Testis (tissue), 3 donors: ENCODE data around the gene TRIM37. TPM values are rescaled to one million over a fixed set of nuclear protein-coding genes. Genes with fewer than 3 reads are reported as not detected.
"Not testable (repeated sequence)": the region's sequence is repeated elsewhere in the genome, so short reads cannot be mapped to it uniquely, and the experiment has no call there.

Experiments used
- DNase-seq: peaks from one replicate; pipeline ENCODE4 v3.0.0-alpha.2; 2019
- H3K27ac ChIP-seq, 2 donors: fragments of 200-600 bp; sonication (generic); one replicate each; pipeline ENCODE4 v1.5.1; 2019
- H3K27me3 ChIP-seq: fragments of 200-600 bp; sonication (generic); one replicate; pipeline ENCODE4 v1.5.1; 2019
- H3K36me3 ChIP-seq: fragments of 200-600 bp; sonication (generic); one replicate; pipeline ENCODE4 v1.5.1; 2017; ENCODE audit warnings: low read depth; ENCODE audit errors: missing control alignments
- H3K4me1 ChIP-seq: fragments of 200-600 bp; sonication (generic); one replicate; pipeline ENCODE4 v1.5.1; 2019
- H3K4me3 ChIP-seq, 2 donors: fragments of 200-600 bp; sonication (generic); one replicate each; pipeline ENCODE4 v1.5.1; 2017 to 2019
- H3K9me3 ChIP-seq: fragments of 200-600 bp; sonication (generic); one replicate; pipeline ENCODE4 v1.5.1; 2017
- CTCF ChIP-seq, 3 experiments: fragments of 450-650 bp in 2 of 3; fragments of 200-600 bp in 1 of 3; sonication (generic) in 1 of 3; IDR thresholded peaks; one replicate each; pipeline ENCODE4 v1.5.1; 2016 to 2019; ENCODE audit warnings: antibody characterized with exemption in 3 of 3, mild to moderate bottlenecking in 2 of 3, moderate library complexity in 1 of 3
- POLR2A ChIP-seq: fragments of 450-650 bp; IDR thresholded peaks from one replicate; pipeline ENCODE4 v1.6.1; 2017; ENCODE audit warnings: antibody characterized with exemption, mild to moderate bottlenecking, moderate library complexity
- WGBS, 2 donors: methylation state at CpG; one replicate each; pipeline ENCODE4 v1.1.5; 2018; 5-methylcytosine and 5-hydroxymethylcytosine counted together
- intact Hi-C: fragments of 100-400 bp; cut with DNase I; formaldehyde crosslinking; loops from one replicate; pipeline ENCODE4 v1.15.1; 2023; ENCODE audit warnings: low total_unique reads
- polyA plus RNA-seq: library from polyadenylated mRNA; stranded (reverse); fragments of 350-450 nt; fragmentation: Illumina TruSeq; extraction: RNeasy Lipid Tissue Mini Kit (QIAGEN cat#74804); gene quantifications from one replicate; pipeline ENCODE4 v1.2.3, GENCODE V29; 2014; ENCODE audit warnings: low read depth, low replicate concordance; ENCODE audit not compliant: insufficient read depth
- total RNA-seq, 2 donors: library from RNA; depleted of rRNA; stranded (reverse); fragments of >200 nt; gene quantifications; one replicate each; pipeline ENCODE4 v1.2.3, GENCODE V29; 2016

Gene TRIM37
- total and polyA plus RNA-seq, 3 donors from 2014 or later: 98.5 to 149 (median 119) TPM

- 72 to 84% methylated on average over 4 of the region's 4 CpGs for WGBS, 2 donors
- Histone ChIP-seq H3K4me1 (no peaks in the 10 kb centered on the region), H3K36me3 (no peaks in the 10 kb centered on the region), H3K9me3 (no peaks in the 10 kb centered on the region), H3K4me3 (no peak overlapping the region), H3K27ac (no peak overlapping the region), H3K27me3 (no peaks in the 10 kb centered on the region)
- no peak for TF ChIP-seq CTCF (IDR thresholded peaks at IDR 0.05)
- TF ChIP-seq POLR2A: no peak
- no peak for DNase-seq
- intact Hi-C loops: no loop called here
These were observed 39.0 kb upstream of the TRIM37 start for GRCh38 chr17:59145571-59146096.

GRCh38 chr17:59141860-59142259 is 35.2 kb upstream of the TRIM37 start:
- Histone ChIP-seq H3K27me3 (no peaks in the 10 kb centered on the region), H3K27ac (no peak overlapping the region), H3K4me3 (no peak overlapping the region), H3K9me3 (no peaks in the 10 kb centered on the region), H3K4me1 (no peaks in the 10 kb centered on the region), H3K36me3 (no peaks in the 10 kb centered on the region)
- intact Hi-C loops: no loop called here
- no peak for DNase-seq
- WGBS, 2 donors: 88 to 94% methylated on average over 1 of the region's 1 CpG
- no peak for TF ChIP-seq CTCF (IDR thresholded peaks at IDR 0.05)
- no peak for TF ChIP-seq POLR2A

- intact Hi-C loops: no loop called here
- Histone ChIP-seq H3K4me1 (no peaks in the 10 kb centered on the region), H3K9me3 (no peaks in the 10 kb centered on the region), H3K4me3 (no peak overlapping the region), H3K27me3 (no peaks in the 10 kb centered on the region), H3K27ac (no peak overlapping the region), H3K36me3 (no peaks in the 10 kb centered on the region)
- WGBS, 2 donors: 95 to 97% methylated on average over 4 of the region's 4 CpGs
- no peak for DNase-seq
- TF ChIP-seq POLR2A: no peak
- TF ChIP-seq CTCF (IDR thresholded peaks at IDR 0.05): no peak
These were observed 33.3 kb upstream of the TRIM37 start for GRCh38 chr17:59139939-59140338.

GRCh38 chr17:59138339-59138738 is 31.7 kb upstream of the TRIM37 start:
- H3K9me3 ChIP-seq, H3K27ac ChIP-seq, DNase-seq, H3K4me1 ChIP-seq, H3K27me3 ChIP-seq, intact Hi-C loops, H3K4me3 ChIP-seq, H3K36me3 ChIP-seq: not testable (repeated sequence)
- WGBS, 2 donors: 94 to 98% methylated on average over 10 of the region's 10 CpGs

- Histone ChIP-seq H3K27ac (no peak overlapping the region), H3K4me3 (no peak overlapping the region), H3K36me3 (no peaks in the 10 kb centered on the region), H3K9me3 (no peaks in the 10 kb centered on the region), H3K27me3 (no peaks in the 10 kb centered on the region), H3K4me1 (no peaks in the 10 kb centered on the region)
- intact Hi-C loops: no loop called here
- WGBS, 2 donors: 83 to 88% methylated on average over 1 of the region's 1 CpG
- no peak for DNase-seq
- TF ChIP-seq POLR2A (no peak), CTCF (IDR thresholded peaks at IDR 0.05) (no peak)
These were observed 24.5 kb upstream of the TRIM37 start for GRCh38 chr17:59131131-59131530.
